ENCODE data around the gene GEMIN2.
A peak's percentile ranks its signal among the peaks of the same experiment; 100 is the strongest.

Gene GEMIN2

GRCh38 chr14:39122330-39123138, 8.4 kb downstream of the GEMIN2 start:
- TF ChIP-seq RAD21 (IDR thresholded peaks at IDR 0.05; ENCODE audit: low read depth), result no peak
- no peak for TF ChIP-seq YY1 (IDR thresholded peaks at IDR 0.05; ENCODE audit: low read depth)
- TF ChIP-seq NFIC (IDR thresholded peaks at IDR 0.05), result no peak
- no peak for TF ChIP-seq EP300 (IDR thresholded peaks at IDR 0.05; ENCODE audit: borderline replicate concordance)
- TF ChIP-seq CEBPB (IDR thresholded peaks at IDR 0.05), result no peak
- no peak for TF ChIP-seq MAX (IDR thresholded peaks at IDR 0.05)
- no peak for TF ChIP-seq CREB1 (IDR thresholded peaks at IDR 0.05; ENCODE audit: low read depth)
- no peak for TF ChIP-seq EGR1 (IDR thresholded peaks at IDR 0.05)
- TF ChIP-seq REST (IDR thresholded peaks at IDR 0.05; ENCODE audit: low read depth), result no peak
- no peak for TF ChIP-seq TAF1 (IDR thresholded peaks at IDR 0.05; ENCODE audit: low read depth)
- TF ChIP-seq TEAD4 (IDR thresholded peaks at IDR 0.05), result no peak

- TF ChIP-seq CEBPB (IDR thresholded peaks at IDR 0.05), result 0 out of 2 replicates have a peak, but pooled peaks have one; percentile 62
Observed at GRCh38 chr14:39137835-39138234, 23.7 kb downstream of the GEMIN2 start.

- TF ChIP-seq CEBPB (IDR thresholded peaks at IDR 0.05) (no peak), CREB1 (IDR thresholded peaks at IDR 0.05; ENCODE audit: low read depth) (no peak), RAD21 (IDR thresholded peaks at IDR 0.05; ENCODE audit: low read depth) (no peak), USF1 (IDR thresholded peaks at IDR 0.05) (no peak), TCF12 (IDR thresholded peaks at IDR 0.05; ENCODE audit: low read depth) (no peak), FOXM1 (IDR thresholded peaks at IDR 0.05; ENCODE audit: borderline replicate concordance, low read depth) (no peak), NFIC (IDR thresholded peaks at IDR 0.05) (no peak), YY1 (IDR thresholded peaks at IDR 0.05; ENCODE audit: low read depth) (no peak), EP300 (IDR thresholded peaks at IDR 0.05; ENCODE audit: borderline replicate concordance) (no peak)
Observed at GRCh38 chr14:39138440-39138839, 24.3 kb downstream of the GEMIN2 start.

GRCh38 chr14:39140170-39140569, 26.0 kb downstream of the GEMIN2 start:
- no peak for TF ChIP-seq CREB1 (IDR thresholded peaks at IDR 0.05; ENCODE audit: low read depth)
- no peak for TF ChIP-seq YY1 (IDR thresholded peaks at IDR 0.05; ENCODE audit: low read depth)
- TF ChIP-seq ZBTB7A (IDR thresholded peaks at IDR 0.05; ENCODE audit: low read depth), result no peak
- no peak for TF ChIP-seq FOXM1 (IDR thresholded peaks at IDR 0.05; ENCODE audit: borderline replicate concordance, low read depth)

GRCh38 chr14:39145266-39145966, 31.3 kb downstream of the GEMIN2 start:
- no peak for TF ChIP-seq MAX (IDR thresholded peaks at IDR 0.05)
- peak; percentile 14; the same call in 1 of the 2 replicates for TF ChIP-seq NFIC (IDR thresholded peaks at IDR 0.05)

GRCh38 chr14:39154594-39155189, 40.6 kb downstream of the GEMIN2 start:
- no peak for TF ChIP-seq CREB1 (IDR thresholded peaks at IDR 0.05; ENCODE audit: low read depth)
- TF ChIP-seq TCF12 (IDR thresholded peaks at IDR 0.05; ENCODE audit: low read depth), result no peak

GRCh38 chr14:39157491-39157890, 43.4 kb downstream of the GEMIN2 start:
- TF ChIP-seq CEBPB (IDR thresholded peaks at IDR 0.05), result no peak

GRCh38 chr14:39158222-39158858, 44.2 kb downstream of the GEMIN2 start:
- no peak for TF ChIP-seq TCF12 (IDR thresholded peaks at IDR 0.05; ENCODE audit: low read depth)

GRCh38 chr14:39160494-39160893, 46.4 kb downstream of the GEMIN2 start:
- TF ChIP-seq CEBPB (IDR thresholded peaks at IDR 0.05) (no peak), REST (IDR thresholded peaks at IDR 0.05; ENCODE audit: low read depth) (no peak), EP300 (IDR thresholded peaks at IDR 0.05; ENCODE audit: borderline replicate concordance) (no peak), NFIC (IDR thresholded peaks at IDR 0.05) (no peak), EGR1 (IDR thresholded peaks at IDR 0.05) (no peak)

Measured in Ishikawa (cell line).